ENCODE measurements around the gene AP1S1. TPM values are rescaled to one million over a fixed set of nuclear protein-coding genes. Genes with fewer than 3 reads are reported as not detected.
A peak's percentile ranks its signal among the peaks of the same experiment; 100 is the strongest.
"Not testable (repeated sequence)": the region's sequence is repeated elsewhere in the genome, so short reads cannot be mapped to it uniquely, and the experiment has no call there.

The AP1S1 gene
- total RNA-seq, 4 donors from 2014 or later = 28.5 to 66.5 (median 50.0) TPM

GRCh38 chr7:101120315-101120714 lies 34.0 kb upstream of the AP1S1 start:
- DNase-seq (ENCODE audit: low spot score in 2 of 2) = no peak
- Histone ChIP-seq H3K4me3 (no peak overlapping the region), H3K36me3 (no peaks in the 10 kb centered on the region), H3K4me1 (peaks cover 32% of the 10 kb centered on the region), H3K9me3 (no peaks in the 10 kb centered on the region), H3K27me3 (no peaks in the 10 kb centered on the region), H3K27ac (no peak overlapping the region)
- TF ChIP-seq POLR2A (IDR thresholded peaks at IDR 0.05) (no peak), CTCF (IDR thresholded peaks at IDR 0.05) (no peak), EP300 (IDR thresholded peaks at IDR 0.05) (no peak), POLR2AphosphoS5 (IDR thresholded peaks at IDR 0.05) (no peak)
- WGBS = 78% methylated on average over 4 of the region's 4 CpGs

GRCh38 chr7:101121631-101121990 lies 32.7 kb upstream of the AP1S1 start:
- peaks cover 45% of the 10 kb centered on the region for H3K4me1 ChIP-seq
- H3K27ac ChIP-seq; H3K9me3 ChIP-seq; H3K36me3 ChIP-seq; H3K4me3 ChIP-seq; H3K27me3 ChIP-seq; DNase-seq (ENCODE audit: low spot score in 2 of 2): not testable (repeated sequence)
- 54% methylated on average over 9 of the region's 9 CpGs for WGBS

- H3K4me3 ChIP-seq = peak overlapping the region; percentile 37
- peak overlapping the region; percentile 66 for H3K27ac ChIP-seq
- peaks cover 52% of the 10 kb centered on the region for H3K4me1 ChIP-seq
- H3K9me3 ChIP-seq = no peaks in the 10 kb centered on the region
- TF ChIP-seq CTCF (IDR thresholded peaks at IDR 0.05) (no peak), POLR2AphosphoS5 (IDR thresholded peaks at IDR 0.05) (no peak), EP300 (IDR thresholded peaks at IDR 0.05) (no peak), POLR2A (IDR thresholded peaks at IDR 0.05) (no peak)
- 32% methylated on average over 17 of the region's 17 CpGs for WGBS
- H3K27me3 ChIP-seq = no peaks in the 10 kb centered on the region
- H3K36me3 ChIP-seq = no peaks in the 10 kb centered on the region
- DNase-seq (ENCODE audit: low spot score in 2 of 2) = peak; percentile 83 to 84
Measured at GRCh38 chr7:101121991-101122932, 32.0 kb upstream of the AP1S1 start.

- peaks cover 60% of the 10 kb centered on the region for H3K4me1 ChIP-seq
- no peaks in the 10 kb centered on the region for H3K36me3 ChIP-seq
- WGBS = 92% methylated on average over 11 of the region's 11 CpGs
- DNase-seq (ENCODE audit: low spot score in 2 of 2) = no peak
- peak overlapping the region; percentile 66 for H3K27ac ChIP-seq
- TF ChIP-seq EP300 (IDR thresholded peaks at IDR 0.05) = no peak
- no peaks in the 10 kb centered on the region for H3K9me3 ChIP-seq
- H3K4me3 ChIP-seq = no peak overlapping the region
- H3K27me3 ChIP-seq = no peaks in the 10 kb centered on the region
Measured at GRCh38 chr7:101122933-101123702, 31.2 kb upstream of the AP1S1 start.

GRCh38 chr7:101123703-101124068 lies 30.6 kb upstream of the AP1S1 start:
- TF ChIP-seq EP300 (IDR thresholded peaks at IDR 0.05) (no peak), POLR2A (IDR thresholded peaks at IDR 0.05) (no peak), POLR2AphosphoS5 (IDR thresholded peaks at IDR 0.05) (no peak), CTCF (IDR thresholded peaks at IDR 0.05) (no peak)
- H3K27me3 ChIP-seq = no peaks in the 10 kb centered on the region
- no peaks in the 10 kb centered on the region for H3K9me3 ChIP-seq
- H3K4me3 ChIP-seq = no peak overlapping the region
- H3K36me3 ChIP-seq = no peaks in the 10 kb centered on the region
- no peak overlapping the region for H3K27ac ChIP-seq
- WGBS = 75% methylated on average over 3 of the region's 3 CpGs
- no peak for DNase-seq (ENCODE audit: low spot score in 2 of 2)
- peaks cover 63% of the 10 kb centered on the region for H3K4me1 ChIP-seq

GRCh38 chr7:101124376-101125056 lies 29.8 kb upstream of the AP1S1 start:
- peaks cover 63% of the 10 kb centered on the region for H3K4me1 ChIP-seq
- no peaks in the 10 kb centered on the region for H3K27me3 ChIP-seq
- peak overlapping the region; percentile 56 for H3K27ac ChIP-seq
- TF ChIP-seq CTCF (IDR thresholded peaks at IDR 0.05) (no peak), POLR2A (IDR thresholded peaks at IDR 0.05) (no peak), POLR2AphosphoS5 (IDR thresholded peaks at IDR 0.05) (no peak), EP300 (IDR thresholded peaks at IDR 0.05) (no peak)
- DNase-seq (ENCODE audit: low spot score in 2 of 2) = no peak
- WGBS = 27% methylated on average over 7 of the region's 7 CpGs
- no peak overlapping the region for H3K4me3 ChIP-seq
- no peaks in the 10 kb centered on the region for H3K36me3 ChIP-seq
- no peaks in the 10 kb centered on the region for H3K9me3 ChIP-seq

Data from suprapubic skin (tissue), 4 donors.